HG03108 (cell line): ENCODE results near the gene B4GALT5.

Source experiments
- ATAC-seq: cut with Tn5 transposase; IDR thresholded peaks from one replicate; pipeline ENCODE4 v1.9.1; 2021; ENCODE audit warnings: moderate library complexity; ENCODE audit not compliant: unreplicated experiment

Gene B4GALT5

GRCh38 chr20:49659056-49659455, 54.6 kb downstream of the B4GALT5 start:
- no peak for ATAC-seq

GRCh38 chr20:49658508-49658907, 55.2 kb downstream of the B4GALT5 start:
- ATAC-seq = no peak

GRCh38 chr20:49657118-49657901, 56.4 kb downstream of the B4GALT5 start:
- ATAC-seq = no peak

GRCh38 chr20:49656304-49656703, 57.4 kb downstream of the B4GALT5 start:
- no peak for ATAC-seq

GRCh38 chr20:49653925-49654434, 59.7 kb downstream of the B4GALT5 start:
- ATAC-seq = no peak

- no peak for ATAC-seq
Observed at GRCh38 chr20:49649672-49650071, 64.0 kb downstream of the B4GALT5 start.

- ATAC-seq = no peak
Observed at GRCh38 chr20:49647550-49647949, 66.1 kb downstream of the B4GALT5 start.

- no peak for ATAC-seq
Observed at GRCh38 chr20:49646528-49646927, 67.2 kb downstream of the B4GALT5 start.

- no peak for ATAC-seq
Observed at GRCh38 chr20:49646126-49646525, 67.6 kb downstream of the B4GALT5 start.

- ATAC-seq = no peak
Observed at GRCh38 chr20:49644980-49645565, 68.6 kb downstream of the B4GALT5 start.

GRCh38 chr20:49642816-49643215, 70.9 kb downstream of the B4GALT5 start:
- no peak for ATAC-seq

GRCh38 chr20:49641683-49642656, 71.7 kb downstream of the B4GALT5 start:
- no peak for ATAC-seq

- no peak for ATAC-seq
Observed at GRCh38 chr20:49637046-49637637, 76.5 kb downstream of the B4GALT5 start.

GRCh38 chr20:49636447-49636846, 77.2 kb downstream of the B4GALT5 start:
- ATAC-seq = no peak

- ATAC-seq = no peak
Observed at GRCh38 chr20:49635866-49636265, 77.8 kb downstream of the B4GALT5 start.

GRCh38 chr20:49635166-49635565, 78.5 kb downstream of the B4GALT5 start:
- no peak for ATAC-seq

GRCh38 chr20:49634116-49634515, 79.6 kb downstream of the B4GALT5 start:
- ATAC-seq = no peak

GRCh38 chr20:49633643-49634042, 80.0 kb downstream of the B4GALT5 start:
- no peak for ATAC-seq

GRCh38 chr20:49633023-49633422, 80.7 kb downstream of the B4GALT5 start:
- no peak for ATAC-seq

GRCh38 chr20:49631856-49632418, 81.7 kb downstream of the B4GALT5 start:
- no peak for ATAC-seq
